ENCODE data around the gene PSAP.

- TF ChIP-seq CTCF (IDR thresholded peaks at IDR 0.05): no peak
- no peak for TF ChIP-seq POLR2A (IDR thresholded peaks at IDR 0.05)
Measured at GRCh38 chr10:71838264-71839211, 12.5 kb downstream of the PSAP start.
